ENCODE data around the gene TBC1D14.
"Not testable (repeated sequence)": the region's sequence is repeated elsewhere in the genome, so short reads cannot be mapped to it uniquely, and the experiment has no call there.

TBC1D14 gene

GRCh38 chr4:6910340-6910959 is 824 bp downstream of the TBC1D14 start:
- no peak for DNase-seq (ENCODE audit: low read depth)

- no peak for DNase-seq (ENCODE audit: low read depth)
Observed at GRCh38 chr4:6910960-6911874, 1.6 kb downstream of the TBC1D14 start.

- DNase-seq (ENCODE audit: low read depth) = not testable (repeated sequence)
Observed at GRCh38 chr4:6911917-6912316, 2.3 kb downstream of the TBC1D14 start.

GRCh38 chr4:6912441-6912840 is 2.8 kb downstream of the TBC1D14 start:
- no peak for DNase-seq (ENCODE audit: low read depth)

GRCh38 chr4:6913350-6913905 is 3.8 kb downstream of the TBC1D14 start:
- DNase-seq (ENCODE audit: low read depth) = no peak

GRCh38 chr4:6914448-6914847 is 4.8 kb downstream of the TBC1D14 start:
- DNase-seq (ENCODE audit: low read depth) = no peak

GRCh38 chr4:6915041-6916005 is 5.7 kb downstream of the TBC1D14 start:
- DNase-seq (ENCODE audit: low read depth) = no peak

- DNase-seq (ENCODE audit: low read depth) = no peak
Observed at GRCh38 chr4:6916069-6916586, 6.5 kb downstream of the TBC1D14 start.

- DNase-seq (ENCODE audit: low read depth) = no peak
Observed at GRCh38 chr4:6916587-6917460, 7.2 kb downstream of the TBC1D14 start.

GRCh38 chr4:6917461-6918271 is 8.0 kb downstream of the TBC1D14 start:
- DNase-seq (ENCODE audit: low read depth) = no peak

- no peak for DNase-seq (ENCODE audit: low read depth)
Observed at GRCh38 chr4:6918338-6918737, 8.7 kb downstream of the TBC1D14 start.

- DNase-seq (ENCODE audit: low read depth) = no peak
Observed at GRCh38 chr4:6920171-6920570, 10.5 kb downstream of the TBC1D14 start.

GRCh38 chr4:6923507-6923906 is 13.9 kb downstream of the TBC1D14 start:
- DNase-seq (ENCODE audit: low read depth) = no peak

GRCh38 chr4:6924361-6924779 is 14.7 kb downstream of the TBC1D14 start:
- DNase-seq (ENCODE audit: low read depth) = no peak

GRCh38 chr4:6925357-6925836 is 15.8 kb downstream of the TBC1D14 start:
- DNase-seq (ENCODE audit: low read depth) = no peak

- DNase-seq (ENCODE audit: low read depth) = no peak
Observed at GRCh38 chr4:6926081-6926480, 16.5 kb downstream of the TBC1D14 start.

- DNase-seq (ENCODE audit: low read depth) = no peak
Observed at GRCh38 chr4:6926681-6927478, 17.3 kb downstream of the TBC1D14 start.

GRCh38 chr4:6928081-6928480 is 18.5 kb downstream of the TBC1D14 start:
- DNase-seq (ENCODE audit: low read depth) = no peak

GRCh38 chr4:6929339-6929811 is 19.7 kb downstream of the TBC1D14 start:
- DNase-seq (ENCODE audit: low read depth) = no peak

Measured in stimulated activated CD8-positive, alpha-beta memory T cell treated with anti-CD3 and anti-CD28 coated beads, Interleukin-15, amount 100 ng/mL, for 24 hours (primary cell).